Ecto neural progenitor cell (in vitro differentiated cells): Measurements from ENCODE around the gene TSPAN18.

Source experiments
- DNase-seq: peaks from one replicate; pipeline ENCODE4 v3.0.0-alpha.2; 2018; ENCODE audit warnings: low spot score

Gene TSPAN18

GRCh38 chr11:44889266-44889665, 162.5 kb downstream of the TSPAN18 start:
- DNase-seq: no peak

- no peak for DNase-seq
These were observed 166.1 kb downstream of the TSPAN18 start for GRCh38 chr11:44892843-44893242.

- no peak for DNase-seq
These were observed 166.6 kb downstream of the TSPAN18 start for GRCh38 chr11:44893308-44893822.

- DNase-seq: peak; percentile 89
These were observed 167.3 kb downstream of the TSPAN18 start for GRCh38 chr11:44893846-44894617.

GRCh38 chr11:44899959-44900358, 173.2 kb downstream of the TSPAN18 start:
- DNase-seq: no peak

- DNase-seq: no peak
These were observed 174.4 kb downstream of the TSPAN18 start for GRCh38 chr11:44901120-44901633.

- DNase-seq: no peak
These were observed 175.0 kb downstream of the TSPAN18 start for GRCh38 chr11:44901786-44902185.

- DNase-seq: no peak
These were observed 176.3 kb downstream of the TSPAN18 start for GRCh38 chr11:44903035-44903434.

GRCh38 chr11:44903518-44903917, 176.8 kb downstream of the TSPAN18 start:
- no peak for DNase-seq

GRCh38 chr11:44904261-44905020, 177.7 kb downstream of the TSPAN18 start:
- DNase-seq: no peak

GRCh38 chr11:44905131-44905866, 178.5 kb downstream of the TSPAN18 start:
- DNase-seq: no peak

GRCh38 chr11:44906649-44907048, 179.9 kb downstream of the TSPAN18 start:
- DNase-seq: no peak

- no peak for DNase-seq
These were observed 182.8 kb downstream of the TSPAN18 start for GRCh38 chr11:44909557-44909956.

- no peak for DNase-seq
These were observed 183.8 kb downstream of the TSPAN18 start for GRCh38 chr11:44910591-44910990.

GRCh38 chr11:44911029-44911814, 184.5 kb downstream of the TSPAN18 start:
- DNase-seq: peak; percentile 92

- no peak for DNase-seq
These were observed 185.7 kb downstream of the TSPAN18 start for GRCh38 chr11:44912270-44912987.

- DNase-seq: no peak
These were observed 186.7 kb downstream of the TSPAN18 start for GRCh38 chr11:44913502-44913901.

GRCh38 chr11:44914105-44914504, 187.3 kb downstream of the TSPAN18 start:
- DNase-seq: no peak

GRCh38 chr11:44915004-44915403, 188.2 kb downstream of the TSPAN18 start:
- DNase-seq: no peak

GRCh38 chr11:44915621-44916020, 188.9 kb downstream of the TSPAN18 start:
- no peak for DNase-seq

- DNase-seq: no peak
These were observed 189.6 kb downstream of the TSPAN18 start for GRCh38 chr11:44916331-44916730.
